Stimulated activated CD8-positive, alpha-beta memory T cell treated with anti-CD3 and anti-CD28 coated beads, Interleukin-4, amount 100 ng/mL, for 24 hours (primary cell): ENCODE data around the gene MYH2.
"Not testable (repeated sequence)": the region's sequence is repeated elsewhere in the genome, so short reads cannot be mapped to it uniquely, and the experiment has no call there.

ENCODE experiments used
- DNase-seq: peaks from one replicate; pipeline ENCODE4 v3.0.0-alpha.2; 2020; ENCODE audit warnings: low read depth

The MYH2 gene

GRCh38 chr17:10549096-10549842 is at the start of gene MYH2:
MYH2 (minus strand) TSS chr17:10549658; CDS start chr17:10547920, 1,738 bp downstream.
- no peak for DNase-seq

GRCh38 chr17:10598621-10599020 is 49.2 kb upstream of the MYH2 start:
- no peak for DNase-seq

GRCh38 chr17:10589553-10590145 is 40.2 kb upstream of the MYH2 start:
- DNase-seq: no peak

GRCh38 chr17:10585529-10585928 is 36.1 kb upstream of the MYH2 start:
- DNase-seq: no peak

GRCh38 chr17:10583834-10584233 is 34.4 kb upstream of the MYH2 start:
- no peak for DNase-seq

GRCh38 chr17:10579270-10579669 is 29.8 kb upstream of the MYH2 start:
- DNase-seq: no peak

GRCh38 chr17:10574324-10574723 is 24.9 kb upstream of the MYH2 start:
- no peak for DNase-seq

GRCh38 chr17:10563991-10564660 is 14.7 kb upstream of the MYH2 start:
- DNase-seq: no peak

GRCh38 chr17:10558049-10558448 is 8.6 kb upstream of the MYH2 start:
- no peak for DNase-seq

- no peak for DNase-seq
Measured at GRCh38 chr17:10557422-10557821, 8.0 kb upstream of the MYH2 start.

- DNase-seq: no peak
Measured at GRCh38 chr17:10556301-10557005, 7.0 kb upstream of the MYH2 start.

GRCh38 chr17:10550014-10550413 is 556 bp upstream of the MYH2 start:
- no peak for DNase-seq

- DNase-seq: no peak
Measured at GRCh38 chr17:10547351-10547750, 2.1 kb downstream of the MYH2 start.

GRCh38 chr17:10543486-10543885 is 6.0 kb downstream of the MYH2 start:
- DNase-seq: not testable (repeated sequence)

- DNase-seq: not testable (repeated sequence)
Measured at GRCh38 chr17:10541179-10541578, 8.3 kb downstream of the MYH2 start.

- DNase-seq: no peak
Measured at GRCh38 chr17:10532026-10532425, 17.4 kb downstream of the MYH2 start.

GRCh38 chr17:10527419-10527818 is 22.0 kb downstream of the MYH2 start:
- no peak for DNase-seq

GRCh38 chr17:10526517-10526916 is 22.9 kb downstream of the MYH2 start:
- DNase-seq: no peak

- no peak for DNase-seq
Measured at GRCh38 chr17:10523064-10523463, 26.4 kb downstream of the MYH2 start.

- DNase-seq: no peak
Measured at GRCh38 chr17:10521949-10522348, 27.5 kb downstream of the MYH2 start.

- no peak for DNase-seq
Measured at GRCh38 chr17:10518271-10519037, 31.0 kb downstream of the MYH2 start, which contains the start of gene MYH1. MYH1 (minus strand) TSS chr17:10518542; CDS start chr17:10516642, 1,900 bp downstream.

GRCh38 chr17:10516638-10517037 is 32.8 kb downstream of the MYH2 start:
- no peak for DNase-seq
